SH-SY5Y (cell line): ENCODE measurements around the gene WTAP.

Source experiments
- GATA2 ChIP-seq: IDR thresholded peaks from 2 replicates; pipeline ENCODE4 v1.6.1; 2011; ENCODE audit warnings: mild to moderate bottlenecking, low read depth, low read length
- GATA3 ChIP-seq: IDR thresholded peaks from 2 replicates; pipeline ENCODE4 v1.6.1; 2011; ENCODE audit warnings: low read depth, mild to moderate bottlenecking, low read length, moderate library complexity

DNA sequence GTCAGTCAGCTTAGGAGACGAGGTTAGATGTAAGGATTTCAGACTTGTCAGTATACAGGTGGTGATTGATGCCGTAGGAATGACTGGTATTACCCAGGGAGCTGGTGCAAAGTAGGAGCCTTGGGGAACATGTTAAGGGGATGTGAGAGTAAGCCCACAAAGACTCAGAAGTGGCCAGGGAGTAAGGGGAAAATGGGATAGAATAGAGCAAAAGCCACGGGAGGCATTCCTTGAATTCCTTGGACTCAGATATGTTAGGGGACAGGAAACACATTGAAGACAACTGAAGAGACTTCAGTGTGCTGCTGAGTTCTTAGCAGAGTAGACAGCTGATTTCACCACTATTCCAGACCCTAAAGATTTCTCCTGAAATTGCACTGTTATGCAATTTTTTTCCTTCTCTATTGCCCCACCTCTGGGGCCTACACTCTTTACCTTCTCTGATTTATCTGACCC, 33.3 kb downstream of the WTAP start:
- TF ChIP-seq GATA3 (no peak), GATA2 (no peak)
